CD4-positive, alpha-beta memory T cell (primary cell): ENCODE results near the gene P4HB. TPM values are rescaled to one million over a fixed set of nuclear protein-coding genes. Genes with fewer than 3 reads are reported as not detected.

ENCODE experiments used
- CTCF ChIA-PET: fragments of 350-600 bp; sonication (Branson Sonifier 250); formaldehyde crosslinking; loops from one replicate; lab custom pipeline; 2021; ENCODE audit warnings: inconsistent platforms; ENCODE audit not compliant: partially characterized antibody; lab: Charles Lee
- POLR2A ChIA-PET: fragments of 350-600 bp; sonication (Branson Sonifier 250); formaldehyde crosslinking; loops from one replicate; lab custom pipeline; 2021; ENCODE audit not compliant: partially characterized antibody; lab: Charles Lee
- DNase-seq, 5 donors: peaks; one replicate each; pipeline versions ENCODE4 v3.0.0 to v3.0.0-alpha.2; 2020 to 2022; ENCODE audit warnings: mixed read lengths in 1 of 5
- H3K27ac ChIP-seq: one replicate; pipeline ENCODE4 v1.7.0; 2013; ENCODE audit warnings: low read depth, low read length
- H3K27me3 ChIP-seq: 2 replicates; pipeline ENCODE4 v1.7.0; 2013; ENCODE audit warnings: mild to moderate bottlenecking, low read length, moderate library complexity; ENCODE audit not compliant: insufficient read depth
- H3K36me3 ChIP-seq: 2 replicates; pipeline ENCODE4 v1.7.0; 2013; ENCODE audit warnings: mild to moderate bottlenecking, low read length, moderate library complexity; ENCODE audit not compliant: insufficient read depth
- H3K4me1 ChIP-seq: 2 replicates; pipeline ENCODE4 v1.7.0; 2013; ENCODE audit warnings: mild to moderate bottlenecking, low read length, moderate library complexity; ENCODE audit not compliant: insufficient read depth
- H3K4me3 ChIP-seq, 2 donors: one replicate each; pipeline ENCODE4 v1.7.0; 2013; ENCODE audit warnings: low read length in 2 of 2, mild to moderate bottlenecking in 1 of 2
- H3K9me3 ChIP-seq, 2 donors: one replicate each; pipeline ENCODE4 v1.7.0; 2013; ENCODE audit warnings: low read length in 2 of 2, control low read depth in 1 of 2; ENCODE audit not compliant: control insufficient read depth in 1 of 2
- H3K27ac Mint-ChIP-seq, 7 donors: one replicate each; pipeline ENCODE4 v1.8.0; 2020 to 2021; ENCODE audit warnings: mixed read lengths in 7 of 7, mild to moderate bottlenecking in 6 of 7, inconsistent platforms in 3 of 7, moderate library complexity in 3 of 7
- H3K27me3 Mint-ChIP-seq, 2 donors: one replicate each; pipeline ENCODE4 v1.8.0; 2020 to 2021; ENCODE audit warnings: mixed read lengths in 2 of 2
- H3K36me3 Mint-ChIP-seq, 2 donors: one replicate each; pipeline ENCODE4 v1.8.0; 2020 to 2021; ENCODE audit warnings: mixed read lengths in 2 of 2, inconsistent platforms in 1 of 2, mild to moderate bottlenecking in 1 of 2
- H3K4me1 Mint-ChIP-seq, 4 donors: one replicate each; pipeline ENCODE4 v1.8.0; 2020 to 2021; ENCODE audit warnings: mixed read lengths in 4 of 4, mild to moderate bottlenecking in 1 of 4
- H3K4me3 Mint-ChIP-seq, 8 donors: one replicate each; pipeline ENCODE4 v1.8.0; 2020 to 2021; ENCODE audit warnings: mixed read lengths in 8 of 8, mild to moderate bottlenecking in 7 of 8, moderate library complexity in 6 of 8, inconsistent platforms in 3 of 8
- H3K9me3 Mint-ChIP-seq, 8 donors: one replicate each; pipeline ENCODE4 v1.8.0; 2020 to 2021; ENCODE audit warnings: mixed read lengths in 8 of 8, mild to moderate bottlenecking in 5 of 8, inconsistent platforms in 3 of 8, moderate library complexity in 1 of 8
- intact Hi-C: fragments of 100-400 bp; cut with micrococcal nuclease; formaldehyde crosslinking; loops from one replicate; pipeline ENCODE4 v1.15.1; 2023
- polyA plus RNA-seq, 2 donors: library from polyadenylated mRNA; unstranded; fragments of 300-500 nt; fragmentation: Illumina TruSeq; gene quantifications; one replicate each; pipeline ENCODE4 v1.2.3, GENCODE V29; 2021
- total RNA-seq, 2 experiments: library from RNA; stranded (reverse); gene quantifications; one replicate each; pipeline ENCODE4 v1.2.3, GENCODE V29; 2021

The P4HB gene
- total and polyA plus RNA-seq, 4 experiments from 2014 or later, result 272 to 409 (median 365) TPM

- Histone ChIP-seq H3K36me3 (peaks cover 38% of the 10 kb centered on the region), H3K4me1 (peaks cover 20% of the 10 kb centered on the region), H3K4me3 (peak overlapping the region in 1 of 2 donors; percentile 69), H3K9me3 (no peaks in the 10 kb centered on the region), H3K27ac (peak overlapping the region; percentile 64), H3K27me3 (no peaks in the 10 kb centered on the region)
- Mint-ChIP-seq H3K4me3 (peak overlapping the region; percentile 86 to 97 (median 96)), H3K27ac (peak overlapping the region; percentile 89 to 98 (median 97)), H3K9me3 (peaks cover 0 to 2% (median 0%) of the 10 kb centered on the region in 8 donors), H3K4me1 (peaks cover 8 to 33% (median 16%) of the 10 kb centered on the region in 4 donors), H3K27me3 (no peaks in the 10 kb centered on the region), H3K36me3 (peaks cover 29 to 45% of the 10 kb centered on the region in 2 donors)
- CTCF ChIA-PET, result no interaction called here
- intact Hi-C loops, result loop anchor here (1.0 to 2.0 kb wide), 4 partner anchors 20 to 36 kb away; partner anchors contain the start of genes ARHGDIA, MAFG, P4HB and PCYT2
- no peak for DNase-seq
- POLR2A ChIA-PET, result interaction anchor here (0.7 to 4.2 kb wide), 7 partner anchors 11 to 649 kb away, joined by 3 to 29 read pairs (median 4); partner anchors contain the start of genes ARHGDIA, MAFG and PCYT2
These were observed 30.9 kb upstream of the P4HB start for GRCh38 chr17:81891303-81891552.

GRCh38 chr17:81890447-81891302 is 30.3 kb upstream of the P4HB start:
- H3K9me3 Mint-ChIP-seq, result peaks cover 0 to 2% (median 0%) of the 10 kb centered on the region in 8 donors
- peak overlapping the region; percentile 89 to 97 (median 96) for H3K27ac Mint-ChIP-seq
- DNase-seq, result no peak
- ChIA-PET POLR2A (interaction anchor here (0.7 to 4.2 kb wide), 6 partner anchors 10 to 650 kb away, joined by 3 to 29 read pairs (median 4); partner anchors contain the start of genes ARHGDIA and PCYT2), CTCF (no interaction called here)
- Histone ChIP-seq H3K4me1 (peaks cover 20% of the 10 kb centered on the region), H3K36me3 (peaks cover 42% of the 10 kb centered on the region), H3K4me3 (peak overlapping the region; percentile 42 to 60), H3K27ac (peak overlapping the region; percentile 64), H3K9me3 (no peaks in the 10 kb centered on the region), H3K27me3 (no peaks in the 10 kb centered on the region)
- peaks cover 8 to 33% (median 17%) of the 10 kb centered on the region in 4 donors for H3K4me1 Mint-ChIP-seq
- H3K4me3 Mint-ChIP-seq, result peak overlapping the region; percentile 85 to 92 (median 89)
- no peaks in the 10 kb centered on the region for H3K27me3 Mint-ChIP-seq
- intact Hi-C loops, result loop anchor here (1.0 to 2.0 kb wide), 4 partner anchors 19 to 36 kb away; partner anchors contain the start of genes ARHGDIA, MAFG, P4HB and PCYT2
- peaks cover 28 to 48% of the 10 kb centered on the region in 2 donors for H3K36me3 Mint-ChIP-seq

GRCh38 chr17:81889602-81890001 is 29.3 kb upstream of the P4HB start:
- intact Hi-C loops, result loop anchor here (2.0 kb wide), 2 partner anchors 29 to 37 kb away; partner anchors contain the start of genes MAFG and P4HB
- peak overlapping the region; percentile 64 for H3K27ac ChIP-seq
- no peaks in the 10 kb centered on the region for H3K27me3 ChIP-seq
- H3K4me1 Mint-ChIP-seq, result peaks cover 8 to 38% (median 19%) of the 10 kb centered on the region in 4 donors
- no peak for DNase-seq
- no peak overlapping the region for H3K4me3 ChIP-seq
- no peaks in the 10 kb centered on the region for H3K27me3 Mint-ChIP-seq
- H3K27ac Mint-ChIP-seq, result peak overlapping the region in 5 of 7 donors; percentile 74 to 97 (median 89)
- POLR2A ChIA-PET, result interaction anchor here (1.1 kb wide), 1 partner anchor 28 kb away, joined by 4 read pairs; the partner anchor contains the start of gene SIRT7
- H3K36me3 Mint-ChIP-seq, result peaks cover 22 to 51% of the 10 kb centered on the region in 2 donors
- peak overlapping the region; percentile 72 to 92 (median 88) for H3K4me3 Mint-ChIP-seq
- H3K9me3 ChIP-seq, result no peaks in the 10 kb centered on the region
- H3K36me3 ChIP-seq, result peaks cover 41% of the 10 kb centered on the region
- CTCF ChIA-PET, result no interaction called here
- peaks cover 20% of the 10 kb centered on the region for H3K4me1 ChIP-seq
- peaks cover 0 to 2% (median 0%) of the 10 kb centered on the region in 8 donors for H3K9me3 Mint-ChIP-seq

GRCh38 chr17:81888988-81889595 is 28.8 kb upstream of the P4HB start:
- H3K27ac ChIP-seq, result no peak overlapping the region
- no peaks in the 10 kb centered on the region for H3K27me3 ChIP-seq
- no peaks in the 10 kb centered on the region for H3K27me3 Mint-ChIP-seq
- peak overlapping the region; percentile 52 to 80 (median 70) for H3K4me3 Mint-ChIP-seq
- H3K4me1 Mint-ChIP-seq, result peaks cover 8 to 38% (median 19%) of the 10 kb centered on the region in 4 donors
- H3K4me3 ChIP-seq, result no peak overlapping the region
- peaks cover 22 to 55% of the 10 kb centered on the region in 2 donors for H3K36me3 Mint-ChIP-seq
- peak overlapping the region in 6 of 7 donors; percentile 48 to 91 (median 76) for H3K27ac Mint-ChIP-seq
- no peaks in the 10 kb centered on the region for H3K9me3 ChIP-seq
- H3K9me3 Mint-ChIP-seq, result peaks cover 0 to 2% (median 0%) of the 10 kb centered on the region in 8 donors
- peaks cover 41% of the 10 kb centered on the region for H3K36me3 ChIP-seq
- CTCF ChIA-PET, result no interaction called here
- POLR2A ChIA-PET, result interaction anchor here (1.1 kb wide), 1 partner anchor 28 kb away, joined by 4 read pairs; the partner anchor contains the start of gene SIRT7
- peak in 1 of 5 donors; percentile 25 for DNase-seq
- intact Hi-C loops, result no loop called here
- H3K4me1 ChIP-seq, result peaks cover 20% of the 10 kb centered on the region

- H3K36me3 Mint-ChIP-seq, result peaks cover 22 to 54% of the 10 kb centered on the region in 2 donors
- peaks cover 0 to 2% (median 0%) of the 10 kb centered on the region in 8 donors for H3K9me3 Mint-ChIP-seq
- no peaks in the 10 kb centered on the region for H3K27me3 Mint-ChIP-seq
- Histone ChIP-seq H3K36me3 (peaks cover 41% of the 10 kb centered on the region), H3K4me1 (peaks cover 20% of the 10 kb centered on the region), H3K9me3 (no peaks in the 10 kb centered on the region), H3K4me3 (no peak overlapping the region), H3K27me3 (no peaks in the 10 kb centered on the region), H3K27ac (no peak overlapping the region)
- DNase-seq, result peak in 1 of 5 donors; percentile 11
- peak overlapping the region in 5 of 7 donors; percentile 29 to 89 (median 68) for H3K27ac Mint-ChIP-seq
- ChIA-PET CTCF (no interaction called here), POLR2A (interaction anchor here (3.7 kb wide), 1 partner anchor 19 kb away, joined by 15 read pairs; the partner anchor contains the start of gene ARHGDIA)
- H3K4me3 Mint-ChIP-seq, result peak overlapping the region in 6 of 8 donors; percentile 8 to 72 (median 43)
- peaks cover 7 to 38% (median 19%) of the 10 kb centered on the region in 4 donors for H3K4me1 Mint-ChIP-seq
- intact Hi-C loops, result no loop called here
These were observed 28.0 kb upstream of the P4HB start for GRCh38 chr17:81888105-81888987.

- H3K27ac ChIP-seq, result no peak overlapping the region
- H3K4me3 Mint-ChIP-seq, result peak overlapping the region in 1 of 8 donors; percentile 26
- H3K27me3 Mint-ChIP-seq, result no peaks in the 10 kb centered on the region
- peaks cover 17% of the 10 kb centered on the region for H3K4me1 ChIP-seq
- intact Hi-C loops, result no loop called here
- H3K9me3 ChIP-seq, result no peaks in the 10 kb centered on the region
- peak in 1 of 5 donors; percentile 10 for DNase-seq
- ChIA-PET POLR2A (interaction anchor here (1.6 to 3.7 kb wide), 4 partner anchors 13 to 27 kb away, joined by 3 to 20 read pairs (median 10); partner anchors contain the start of gene ARHGDIA), CTCF (no interaction called here)
- no peaks in the 10 kb centered on the region for H3K9me3 Mint-ChIP-seq
- no peaks in the 10 kb centered on the region for H3K27me3 ChIP-seq
- H3K4me1 Mint-ChIP-seq, result peaks cover 5 to 32% (median 15%) of the 10 kb centered on the region in 4 donors
- peaks cover 27 to 54% of the 10 kb centered on the region in 2 donors for H3K36me3 Mint-ChIP-seq
- no peak overlapping the region for H3K4me3 ChIP-seq
- H3K36me3 ChIP-seq, result peaks cover 41% of the 10 kb centered on the region
- H3K27ac Mint-ChIP-seq, result peak overlapping the region in 3 of 7 donors; percentile 13 to 52 (median 35)
These were observed 25.7 kb upstream of the P4HB start for GRCh38 chr17:81885869-81886548.
